ENCODE results near the gene NHERF2.

GRCh38 chr16:2056077-2056476, 29.4 kb downstream of the NHERF2 start:
- TF ChIP-seq CTCF (IDR thresholded peaks at IDR 0.05), result no peak
- no peak for TF ChIP-seq POLR2A (IDR thresholded peaks at IDR 0.05)
